B cell (primary cell): ENCODE data around the gene FIG4. TPM values are rescaled to one million over a fixed set of nuclear protein-coding genes. Genes with fewer than 3 reads are reported as not detected.

Experiments used
- ATAC-seq: fragments of 200-7000 bp; cut with Tn5 transposase; one replicate; pipeline ENCODE4 v1.10.0; 2021; ENCODE audit warnings: low read depth, mild to moderate bottlenecking, moderate number of reproducible peaks, moderate library complexity
- CTCF ChIA-PET: fragments of 350-600 bp; sonication (Branson Sonifier 250); formaldehyde crosslinking; loops from one replicate; lab custom pipeline; 2021; ENCODE audit warnings: antibody characterized with exemption, inconsistent platforms; lab: Charles Lee
- POLR2A ChIA-PET: fragments of 350-600 bp; sonication (Branson Sonifier 250); formaldehyde crosslinking; loops from one replicate; lab custom pipeline; 2021; ENCODE audit warnings: antibody characterized with exemption; lab: Charles Lee
- DNase-seq: peaks from one replicate; pipeline ENCODE4 v3.0.0; 2013
- H2AFZ ChIP-seq: 2 replicates; pipeline ENCODE4 v1.6.1; 2012; ENCODE audit warnings: mild to moderate bottlenecking, low read depth, low read length; ENCODE audit not compliant: insufficient read depth, poor library complexity, severe bottlenecking
- H3K27ac ChIP-seq, 2 donors: 1 replicate in 1 of 2; 2 replicates in 1 of 2; pipeline ENCODE4 v1.5.1; 2012 to 2013; ENCODE audit warnings: low read length in 2 of 2, mild to moderate bottlenecking in 2 of 2, moderate library complexity in 1 of 2
- H3K27me3 ChIP-seq, 4 experiments: fragments of 200-600 bp in 1 of 4; sonication (generic) in 1 of 4; replicated peaks in 1 of 4; 1 replicate in 2 of 4; 2 replicates in 2 of 4; pipeline versions ENCODE4 v1.6.1 to v1.7.0; 2013 to 2016; ENCODE audit warnings: low read length in 3 of 4, mild to moderate bottlenecking in 2 of 4, mixed read lengths in 1 of 4, moderate library complexity in 1 of 4; ENCODE audit not compliant: insufficient read depth in 4 of 4, control insufficient read depth in 3 of 4; ENCODE audit errors: control extremely low read depth in 1 of 4
- H3K36me3 ChIP-seq, 2 experiments: replicated peaks in 1 of 2; 1 replicate in 1 of 2; 2 replicates in 1 of 2; pipeline versions ENCODE4 v1.6.1 to v1.7.1; 2013; ENCODE audit warnings: low read length in 1 of 2; ENCODE audit not compliant: insufficient read depth in 2 of 2, control insufficient read depth in 1 of 2; ENCODE audit errors: control extremely low read depth in 1 of 2, extremely low read depth in 1 of 2
- H3K4me1 ChIP-seq, 2 donors: fragments of 200-600 bp in 1 of 2; sonication (generic) in 1 of 2; 1 replicate in 1 of 2; 2 replicates in 1 of 2; pipeline versions ENCODE4 v1.5.1 to v1.6.1; 2013 to 2017; ENCODE audit warnings: low read length in 2 of 2; ENCODE audit not compliant: control insufficient read depth in 2 of 2, insufficient read depth in 2 of 2
- H3K4me2 ChIP-seq: replicated peaks from 2 replicates; pipeline ENCODE3; 2012; ENCODE audit warnings: mild to moderate bottlenecking, low read depth, low read length; ENCODE audit not compliant: poor library complexity, severe bottlenecking
- H3K4me3 ChIP-seq, 5 experiments: fragments of 200-600 bp in 1 of 5; sonication (generic) in 1 of 5; 1 replicate in 3 of 5; 2 replicates in 2 of 5; pipeline versions ENCODE4 v1.5.1 to v1.7.0; 2011 to 2016; ENCODE audit warnings: low read length in 4 of 5, mild to moderate bottlenecking in 4 of 5, low read depth in 2 of 5, control low read depth in 1 of 5, moderate library complexity in 1 of 5; ENCODE audit not compliant: insufficient read depth in 1 of 5; ENCODE audit errors: control extremely low read depth in 1 of 5, extremely low read depth in 1 of 5
- H3K79me2 ChIP-seq: fragments of 200-600 bp; sonication (generic); one replicate; pipeline ENCODE4 v1.6.0; 2016; ENCODE audit warnings: low read length; ENCODE audit not compliant: control insufficient read depth, insufficient read depth
- H3K9ac ChIP-seq: fragments of 200-600 bp; sonication (generic); 2 replicates; pipeline ENCODE4 v1.6.1; 2017; ENCODE audit warnings: mild to moderate bottlenecking, low read length, moderate library complexity
- H3K9me3 ChIP-seq, 3 donors: one replicate each; pipeline versions ENCODE4 v1.6.1 to v1.7.1; 2013; ENCODE audit warnings: low read length in 2 of 3; ENCODE audit not compliant: control insufficient read depth in 2 of 3, insufficient read depth in 1 of 3; ENCODE audit errors: control extremely low read depth in 1 of 3
- H4K20me1 ChIP-seq: 2 replicates; pipeline ENCODE4 v1.6.0; 2012; ENCODE audit warnings: mild to moderate bottlenecking, low read length; ENCODE audit not compliant: insufficient read depth, control insufficient read depth, poor library complexity, severe bottlenecking
- H3K27ac Mint-ChIP-seq: one replicate; pipeline ENCODE4 v1.8.0; 2021; ENCODE audit warnings: mixed read lengths
- H3K27me3 Mint-ChIP-seq: one replicate; pipeline ENCODE4 v1.8.0; 2021; ENCODE audit warnings: mixed read lengths
- H3K4me1 Mint-ChIP-seq: one replicate; pipeline ENCODE4 v1.8.0; 2021; ENCODE audit warnings: mixed read lengths
- H3K4me3 Mint-ChIP-seq: one replicate; pipeline ENCODE4 v1.8.0; 2021; ENCODE audit warnings: mixed read lengths
- H3K9me3 Mint-ChIP-seq: one replicate; pipeline ENCODE4 v1.8.0; 2022; ENCODE audit warnings: mixed read lengths; ENCODE audit not compliant: insufficient read depth
- CTCF ChIP-seq: fragments of 200-600 bp; IDR thresholded peaks from one replicate; pipeline ENCODE4 v1.8.0; 2022; ENCODE audit warnings: antibody characterized with exemption, mild to moderate bottlenecking
- EZH2 ChIP-seq: IDR thresholded peaks from 2 replicates; pipeline ENCODE4 v1.6.1; 2012; ENCODE audit warnings: borderline replicate concordance, low read depth, mild to moderate bottlenecking, moderate library complexity, low read length; ENCODE audit not compliant: insufficient read depth, poor library complexity, severe bottlenecking
- WGBS: methylation state at CpG from one replicate; pipeline ENCODE4 v1.1.5; 2013; ENCODE audit warnings: missing lambda C conversion rate; ENCODE audit not compliant: insufficient coverage; 5-methylcytosine and 5-hydroxymethylcytosine counted together
- intact Hi-C: fragments of 100-400 bp; cut with micrococcal nuclease; formaldehyde crosslinking; loops from one replicate; pipeline ENCODE4 v1.10.0; 2022
- polyA plus RNA-seq: library from polyadenylated mRNA; depleted of rRNA; stranded (reverse); fragments of >200 nt; gene quantifications from 2 replicates; pipeline ENCODE4 v1.2.3, GENCODE V29; 2012
- total RNA-seq, 2 donors: library from RNA; stranded (reverse); fragments of 120-200 nt in 1 of 2; gene quantifications; 1 replicate in 1 of 2; 2 replicates in 1 of 2; pipeline versions ENCODE4 v1.2.3 to v1.2.4, GENCODE V29; 2013 to 2022

FIG4 gene
- total and polyA plus RNA-seq, 2 donors (not counting 1 experiment from before 2014, with no cell fraction given) = 28.2 to 31.5 TPM

DNA sequence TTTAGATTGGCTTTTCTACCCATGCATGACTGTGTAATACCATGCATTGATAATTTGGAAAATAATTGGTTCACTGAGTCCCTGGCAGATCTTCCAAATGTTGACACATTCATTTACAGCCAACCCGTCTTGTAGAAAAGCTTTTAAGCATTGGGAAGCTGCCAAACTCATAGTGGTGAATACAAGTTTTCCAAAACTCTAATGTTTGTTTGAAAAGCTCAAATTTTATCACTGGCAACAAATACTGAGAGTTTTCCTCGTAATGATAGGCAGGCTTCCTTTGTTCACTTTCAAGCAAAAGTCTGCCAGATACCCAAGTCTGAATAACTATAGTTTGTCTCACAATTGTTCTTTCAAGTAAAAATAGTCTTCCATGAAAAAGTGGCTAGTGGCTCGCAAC, 143.0 kb downstream of the FIG4 start:
- no peak for ATAC-seq
- H3K27me3 Mint-ChIP-seq = no peaks in the 10 kb centered on the region
- intact Hi-C loops = no loop called here
- no peaks in the 10 kb centered on the region for H3K4me1 ChIP-seq
- ChIA-PET POLR2A (no interaction called here), CTCF (interaction anchor here (1.1 to 1.2 kb wide), 2 partner anchors 109 to 761 kb away, joined by 3 to 4 read pairs; no protein-coding TSS in a partner anchor)
- H3K36me3 ChIP-seq = peaks cover 4 to 8% of the 10 kb centered on the region in 2 experiments
- H3K4me2 ChIP-seq = no peak overlapping the region
- TF ChIP-seq EZH2 (no peak), CTCF (no peak)
- no peak overlapping the region for H3K27ac ChIP-seq
- no peak overlapping the region for H3K9ac ChIP-seq
- no peak overlapping the region for H3K4me3 ChIP-seq
- no peaks in the 10 kb centered on the region for H3K27me3 ChIP-seq
- H3K4me3 Mint-ChIP-seq = no peak overlapping the region
- H3K27ac Mint-ChIP-seq = no peak overlapping the region
- DNase-seq = no peak
- H3K4me1 Mint-ChIP-seq = no peaks in the 10 kb centered on the region
- H3K9me3 Mint-ChIP-seq = peaks cover 10% of the 10 kb centered on the region
- no peaks in the 10 kb centered on the region for H4K20me1 ChIP-seq
- H3K79me2 ChIP-seq = no peaks in the 10 kb centered on the region
- no peak overlapping the region for H2AFZ ChIP-seq
- no CpG with 5 or more reads among the region's 3 CpGs for WGBS
- H3K9me3 ChIP-seq = peaks cover 0 to 12% (median 8%) of the 10 kb centered on the region in 3 donors

DNA sequence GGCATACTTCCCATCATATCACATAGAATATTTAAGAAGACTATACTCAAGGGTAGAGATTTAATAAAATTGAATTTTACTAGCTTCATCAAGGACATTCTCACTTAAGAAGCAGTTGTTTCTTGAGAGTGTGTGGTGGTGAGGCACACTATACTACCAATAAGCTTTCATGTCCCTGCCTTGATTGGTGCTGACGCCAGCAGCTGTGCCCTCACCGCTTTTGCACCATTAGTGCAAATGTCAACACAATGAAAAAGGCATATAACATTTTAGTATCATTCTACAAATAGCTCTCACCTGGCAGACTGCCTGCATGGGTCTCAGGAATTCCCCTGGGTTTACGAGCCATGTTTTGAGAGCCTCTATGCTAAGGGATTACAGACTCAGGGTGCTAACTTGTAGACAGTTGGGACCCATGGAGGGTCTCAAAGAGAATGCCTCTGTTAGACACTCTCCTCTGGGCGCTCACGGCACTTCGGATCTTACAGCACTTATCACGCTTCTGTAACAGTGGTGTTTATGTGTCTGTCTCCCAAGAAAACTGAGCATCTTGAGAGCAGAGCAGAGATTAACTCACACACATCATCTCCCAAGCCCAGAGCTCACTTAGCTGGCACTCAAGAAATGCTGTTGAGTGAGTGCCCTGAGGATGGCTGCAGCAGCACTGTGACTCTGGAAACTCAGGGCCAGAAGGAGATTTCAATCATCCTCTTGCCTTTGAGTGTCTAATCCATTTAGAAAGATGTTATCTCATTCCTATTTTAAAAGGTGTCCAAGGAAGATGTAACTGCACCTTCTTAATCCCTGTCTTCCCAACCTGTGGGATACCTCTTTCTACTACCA, 143.7 kb downstream of the FIG4 start:
- Histone ChIP-seq H3K27me3 (no peaks in the 10 kb centered on the region), H3K27ac (no peak overlapping the region), H3K36me3 (peaks cover 0 to under 1% of the 10 kb centered on the region in 2 experiments), H2AFZ (no peak overlapping the region), H3K4me1 (no peaks in the 10 kb centered on the region), H3K4me3 (no peak overlapping the region), H3K9me3 (peaks cover 0 to 12% (median 2%) of the 10 kb centered on the region in 3 donors), H4K20me1 (no peaks in the 10 kb centered on the region), H3K79me2 (no peaks in the 10 kb centered on the region), H3K9ac (no peak overlapping the region), H3K4me2 (no peak overlapping the region)
- no peak for DNase-seq
- Mint-ChIP-seq H3K27me3 (no peaks in the 10 kb centered on the region), H3K9me3 (peaks cover 5% of the 10 kb centered on the region), H3K4me1 (no peaks in the 10 kb centered on the region), H3K27ac (no peak overlapping the region), H3K4me3 (no peak overlapping the region)
- 93% methylated on average over 3 of the region's 7 CpGs for WGBS
- POLR2A ChIA-PET = no interaction called here
- TF ChIP-seq EZH2 = no peak
- intact Hi-C loops = no loop called here
- no peak for ATAC-seq
- CTCF ChIA-PET = interaction anchor here (1.1 to 1.2 kb wide), 2 partner anchors 109 to 762 kb away, joined by 3 to 4 read pairs; no protein-coding TSS in a partner anchor
